ENCODE results near the gene ADARB1. TPM values are rescaled to one million over a fixed set of nuclear protein-coding genes. Genes with fewer than 3 reads are reported as not detected.

The ADARB1 gene
- total RNA-seq, 1 donor from 2014 or later: 17.0 TPM

GRCh38 chr21:45152265-45152746, 77.9 kb downstream of the ADARB1 start:
- DNase-seq: no peak

GRCh38 chr21:45153358-45154318, 79.3 kb downstream of the ADARB1 start:
- no peak for DNase-seq

- DNase-seq: no peak
Measured at GRCh38 chr21:45154511-45155508, 80.4 kb downstream of the ADARB1 start.

GRCh38 chr21:45155910-45156309, 81.5 kb downstream of the ADARB1 start:
- DNase-seq: no peak

GRCh38 chr21:45156459-45156858, 82.1 kb downstream of the ADARB1 start:
- no peak for DNase-seq

- no peak for DNase-seq
Measured at GRCh38 chr21:45157932-45158331, 83.6 kb downstream of the ADARB1 start.

GRCh38 chr21:45158491-45159423, 84.4 kb downstream of the ADARB1 start:
- DNase-seq: no peak

- no peak for DNase-seq
Measured at GRCh38 chr21:45160198-45160597, 85.8 kb downstream of the ADARB1 start.

GRCh38 chr21:45161038-45161945, 86.9 kb downstream of the ADARB1 start:
- DNase-seq: no peak

GRCh38 chr21:45162115-45162514, 87.7 kb downstream of the ADARB1 start:
- DNase-seq: no peak

GRCh38 chr21:45162809-45163208, 88.4 kb downstream of the ADARB1 start:
- no peak for DNase-seq

- no peak for DNase-seq
Measured at GRCh38 chr21:45163413-45164123, 89.2 kb downstream of the ADARB1 start.

- DNase-seq: peak; percentile 19
Measured at GRCh38 chr21:45164124-45164511, 89.7 kb downstream of the ADARB1 start.

- DNase-seq: no peak
Measured at GRCh38 chr21:45164838-45165237, 90.5 kb downstream of the ADARB1 start.

GRCh38 chr21:45166931-45167330, 92.6 kb downstream of the ADARB1 start:
- no peak for DNase-seq

- no peak for DNase-seq
Measured at GRCh38 chr21:45167796-45168222, 93.4 kb downstream of the ADARB1 start.

- DNase-seq: no peak
Measured at GRCh38 chr21:45168522-45168921, 94.1 kb downstream of the ADARB1 start.

GRCh38 chr21:45169001-45169400, 94.6 kb downstream of the ADARB1 start:
- no peak for DNase-seq

- no peak for DNase-seq
Measured at GRCh38 chr21:45169682-45170081, 95.3 kb downstream of the ADARB1 start.

GRCh38 chr21:45170987-45171386, 96.6 kb downstream of the ADARB1 start:
- no peak for DNase-seq
